Forelimb muscle (tissue), 1 donor: ENCODE data around the gene ERAL1. TPM values are rescaled to one million over a fixed set of nuclear protein-coding genes. Genes with fewer than 3 reads are reported as not detected.
A peak's percentile ranks its signal among the peaks of the same experiment; 100 is the strongest.
"Not testable (repeated sequence)": the region's sequence is repeated elsewhere in the genome, so short reads cannot be mapped to it uniquely, and the experiment has no call there.

ENCODE experiments used
- DNase-seq: peaks from one replicate; pipeline ENCODE4 v3.0.0-alpha.2; 2013; ENCODE audit warnings: low read depth
- polyA plus RNA-seq: library from polyadenylated mRNA; unstranded; fragments of 120-200 nt; gene quantifications from one replicate; pipeline ENCODE4 v1.2.1, GENCODE V29; 2013; ENCODE audit not compliant: insufficient read length

The ERAL1 gene
- 42.0 TPM for polyA plus RNA-seq

- DNase-seq = peak; percentile 89
Observed at GRCh38 chr17:28854457-28855335, at the start of gene ERAL1. Gene ERAL1 (plus strand): TSS chr17:28855016. CDS start chr17:28855035, 19 bp downstream.

- no peak for DNase-seq
Observed at GRCh38 chr17:28807925-28808634, 46.7 kb upstream of the ERAL1 start.

- no peak for DNase-seq
Observed at GRCh38 chr17:28810437-28810836, 44.4 kb upstream of the ERAL1 start.

GRCh38 chr17:28811651-28812090 is 43.1 kb upstream of the ERAL1 start:
- DNase-seq = no peak

- peak; percentile 89 for DNase-seq
Observed at GRCh38 chr17:28812091-28812747, 42.6 kb upstream of the ERAL1 start.

GRCh38 chr17:28812748-28813377 is 42.0 kb upstream of the ERAL1 start:
- no peak for DNase-seq

GRCh38 chr17:28816540-28816939 is 38.3 kb upstream of the ERAL1 start:
- no peak for DNase-seq

- no peak for DNase-seq
Observed at GRCh38 chr17:28818819-28819221, 36.0 kb upstream of the ERAL1 start.

- no peak for DNase-seq
Observed at GRCh38 chr17:28819582-28819981, 35.2 kb upstream of the ERAL1 start.

GRCh38 chr17:28827672-28828071 is 27.1 kb upstream of the ERAL1 start:
- no peak for DNase-seq

GRCh38 chr17:28828294-28829040 is 26.3 kb upstream of the ERAL1 start:
- no peak for DNase-seq

GRCh38 chr17:28834420-28834819 is 20.4 kb upstream of the ERAL1 start:
- no peak for DNase-seq

- DNase-seq = not testable (repeated sequence)
Observed at GRCh38 chr17:28836541-28836940, 18.3 kb upstream of the ERAL1 start.

- no peak for DNase-seq
Observed at GRCh38 chr17:28839221-28839620, 15.6 kb upstream of the ERAL1 start.

GRCh38 chr17:28841901-28842281 is 12.9 kb upstream of the ERAL1 start:
- DNase-seq = no peak

GRCh38 chr17:28842282-28843012 is 12.4 kb upstream of the ERAL1 start, which contains the start of gene FAM222B:
Gene FAM222B (minus strand): TSS chr17:28842790. CDS start chr17:28766667, 76,123 bp downstream.
- DNase-seq = peak; percentile 47

GRCh38 chr17:28843816-28844148 is 11.0 kb upstream of the ERAL1 start:
- DNase-seq = no peak

- DNase-seq = no peak
Observed at GRCh38 chr17:28846231-28846630, 8.6 kb upstream of the ERAL1 start.

- DNase-seq = not testable (repeated sequence)
Observed at GRCh38 chr17:28846699-28847098, 8.1 kb upstream of the ERAL1 start.

- not testable (repeated sequence) for DNase-seq
Observed at GRCh38 chr17:28848667-28849066, 6.1 kb upstream of the ERAL1 start.
